Measurements from ENCODE around the gene RANGRF.

Gene RANGRF

DNA sequence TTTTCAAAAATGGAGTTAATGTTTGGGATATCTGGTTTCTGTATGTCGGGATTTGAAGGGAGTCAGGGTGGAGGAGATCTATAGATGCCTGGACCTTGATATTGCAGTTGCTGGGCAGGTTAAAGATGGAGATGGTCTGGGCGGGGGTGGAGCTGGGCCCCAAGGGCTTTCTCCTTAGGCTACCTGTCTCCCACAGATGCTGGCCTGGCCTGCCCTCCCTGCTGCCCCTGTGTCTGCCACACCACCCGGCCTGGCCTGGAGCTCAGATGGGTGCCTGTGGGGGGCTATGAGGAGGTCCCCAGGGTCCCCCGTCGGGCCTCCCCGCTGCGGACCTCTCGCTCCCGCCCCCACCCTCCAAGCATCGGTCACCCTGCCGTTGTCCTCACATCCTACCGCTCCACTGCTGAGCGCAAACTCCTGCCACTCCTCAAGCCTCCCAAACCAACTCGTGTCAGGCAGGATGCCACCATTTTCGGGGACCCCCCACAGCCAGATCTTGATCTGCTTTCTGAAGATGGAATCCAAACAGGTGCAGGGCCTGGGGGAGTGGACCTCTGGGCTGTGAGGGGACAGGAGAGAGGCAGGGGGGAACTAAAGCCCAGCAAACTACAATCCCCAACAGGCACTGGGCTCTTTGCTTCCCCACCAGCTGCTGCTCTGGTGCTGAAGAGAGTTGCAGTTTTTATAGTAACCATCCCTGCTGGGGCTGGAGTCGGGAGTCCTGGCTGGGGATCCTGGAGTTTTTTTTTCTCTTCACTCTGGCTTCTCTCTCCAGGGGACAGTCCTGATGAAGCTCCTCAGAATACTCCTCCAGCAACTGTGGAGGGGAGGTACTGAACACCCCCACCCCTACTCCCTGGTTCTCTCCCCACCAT lies 24.5 kb downstream of the RANGRF start:
- no peak for DNase-seq (ENCODE audit: low read depth in 3 of 3, low spot score in 1 of 3)

DNA sequence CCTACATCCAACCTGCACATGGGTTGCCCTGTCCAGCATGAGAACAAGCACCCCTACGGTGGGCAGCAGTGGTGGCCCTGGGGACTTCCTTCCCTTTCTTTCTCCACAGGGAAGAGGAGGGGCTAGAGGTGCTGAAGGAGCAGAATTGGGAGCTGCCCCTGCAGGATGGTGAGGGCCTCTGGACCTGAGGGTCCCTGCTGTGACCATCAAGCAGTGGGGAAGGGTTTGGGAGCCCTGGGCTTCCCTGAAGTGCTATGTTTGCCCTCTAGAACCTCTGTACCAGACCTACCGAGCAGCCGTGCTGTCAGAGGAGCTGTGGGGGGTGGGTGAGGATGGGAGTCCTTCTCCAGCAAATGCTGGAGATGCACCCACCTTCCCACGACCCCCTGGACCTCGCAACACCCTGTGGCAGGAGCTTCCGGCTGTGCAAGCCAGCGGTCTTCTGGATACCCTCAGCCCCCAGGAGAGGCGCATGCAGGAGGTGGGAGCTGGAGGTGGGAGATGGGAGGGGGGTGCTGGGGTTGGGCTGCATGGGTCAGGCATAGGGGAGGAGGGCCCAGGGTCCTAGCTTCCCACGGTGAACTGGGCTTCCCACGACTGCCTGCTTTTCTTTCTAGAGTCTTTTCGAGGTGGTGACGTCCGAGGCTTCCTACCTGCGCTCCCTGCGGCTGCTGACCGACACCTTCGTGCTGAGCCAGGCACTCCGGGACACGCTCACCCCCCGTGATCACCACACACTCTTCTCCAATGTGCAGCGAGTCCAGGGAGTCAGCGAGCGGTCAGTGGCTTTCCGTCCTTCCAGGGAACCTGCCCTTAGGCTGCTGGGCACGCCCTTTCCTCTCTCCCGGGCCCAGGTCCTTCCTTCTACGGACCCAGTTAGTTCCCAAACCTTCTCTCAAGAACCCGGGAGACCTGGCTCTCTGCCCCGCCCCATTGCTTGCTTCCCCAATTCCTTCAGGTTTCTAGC lies 26.6 kb downstream of the RANGRF start:
- DNase-seq (ENCODE audit: low read depth in 3 of 3, low spot score in 1 of 3), result no peak

DNA sequence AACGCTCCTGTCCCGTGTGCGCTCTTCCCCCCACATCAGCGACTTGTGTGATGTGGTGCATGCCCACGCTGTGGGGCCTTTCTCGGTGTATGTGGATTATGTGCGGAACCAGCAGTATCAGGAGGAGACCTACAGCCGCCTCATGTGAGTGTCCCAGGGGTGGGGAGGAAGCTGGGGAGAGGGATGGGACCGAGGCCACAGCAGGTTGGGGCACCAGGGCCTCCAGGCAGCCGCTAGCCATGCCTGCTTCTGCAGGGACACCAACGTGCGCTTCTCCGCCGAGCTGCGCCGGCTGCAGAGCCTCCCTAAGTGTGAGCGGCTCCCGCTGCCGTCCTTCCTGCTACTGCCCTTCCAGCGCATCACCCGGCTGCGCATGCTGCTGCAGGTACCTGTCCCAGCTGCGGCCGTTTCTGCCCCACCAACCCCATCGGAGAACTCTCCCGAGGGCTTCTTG lies 27.3 kb downstream of the RANGRF start:
- no peak for DNase-seq (ENCODE audit: low read depth in 3 of 3, low spot score in 1 of 3)

DNA sequence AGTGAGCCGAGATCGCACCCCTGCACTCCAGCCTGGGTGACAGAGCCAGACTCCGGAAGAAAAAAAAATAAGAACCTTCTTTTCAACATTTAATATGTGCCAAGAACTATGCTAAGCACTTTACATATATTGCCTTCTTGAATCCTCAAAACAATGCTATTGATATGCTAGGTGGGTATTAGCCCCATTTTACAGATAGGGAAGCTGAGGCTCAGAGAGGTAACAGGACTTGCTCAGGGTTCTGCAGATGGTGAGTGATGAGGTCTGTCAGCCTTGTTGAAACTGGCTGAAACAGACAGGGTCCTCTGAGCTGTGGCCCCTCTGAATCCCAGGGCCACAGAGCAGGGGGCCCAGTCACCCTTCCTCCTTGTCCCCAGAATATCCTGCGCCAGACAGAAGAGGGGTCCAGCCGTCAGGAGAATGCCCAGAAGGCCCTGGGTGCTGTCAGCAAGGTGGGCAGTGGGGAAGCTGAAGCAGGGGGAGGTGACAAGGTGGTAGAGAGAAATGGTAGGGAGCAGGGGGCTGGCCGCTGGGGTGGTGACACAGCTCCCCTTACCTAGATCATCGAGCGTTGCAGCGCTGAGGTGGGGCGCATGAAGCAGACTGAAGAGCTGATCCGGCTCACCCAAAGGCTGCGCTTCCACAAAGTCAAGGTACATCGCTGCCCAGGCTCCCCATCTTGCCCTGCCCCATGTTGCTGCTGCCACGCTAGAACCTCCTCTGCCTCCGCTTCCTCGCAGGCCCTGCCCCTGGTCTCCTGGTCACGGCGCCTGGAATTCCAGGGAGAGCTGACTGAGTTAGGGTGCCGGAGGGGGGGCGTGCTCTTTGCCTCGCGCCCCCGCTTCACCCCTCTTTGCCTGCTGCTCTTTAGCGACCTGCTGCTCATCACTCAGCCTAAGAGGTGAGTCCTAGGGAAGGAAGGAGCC lies 29.8 kb downstream of the RANGRF start:
- DNase-seq (ENCODE audit: low read depth in 3 of 3, low spot score in 1 of 3), result no peak

DNA sequence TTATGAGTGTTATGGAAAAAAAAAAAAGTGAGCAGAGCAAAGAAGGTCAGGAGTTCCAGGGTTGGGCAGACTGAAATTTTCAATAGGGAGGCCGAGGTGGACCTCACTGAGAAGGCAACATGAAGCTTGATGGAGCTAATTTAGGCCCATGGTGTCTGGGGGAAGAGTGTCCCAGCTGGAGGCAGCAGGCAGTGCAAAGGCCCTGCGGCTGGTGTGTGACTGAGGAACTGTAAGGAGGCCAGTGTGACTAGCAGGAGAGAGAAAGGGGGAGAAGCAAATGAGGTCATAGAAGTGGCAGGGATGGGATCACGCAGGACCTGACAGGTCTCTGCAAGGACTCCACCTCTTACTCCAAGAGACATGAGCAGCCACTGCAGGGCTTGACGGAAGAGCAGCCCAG lies 31.8 kb downstream of the RANGRF start:
- no peak for DNase-seq (ENCODE audit: low read depth in 3 of 3, low spot score in 1 of 3)

DNA sequence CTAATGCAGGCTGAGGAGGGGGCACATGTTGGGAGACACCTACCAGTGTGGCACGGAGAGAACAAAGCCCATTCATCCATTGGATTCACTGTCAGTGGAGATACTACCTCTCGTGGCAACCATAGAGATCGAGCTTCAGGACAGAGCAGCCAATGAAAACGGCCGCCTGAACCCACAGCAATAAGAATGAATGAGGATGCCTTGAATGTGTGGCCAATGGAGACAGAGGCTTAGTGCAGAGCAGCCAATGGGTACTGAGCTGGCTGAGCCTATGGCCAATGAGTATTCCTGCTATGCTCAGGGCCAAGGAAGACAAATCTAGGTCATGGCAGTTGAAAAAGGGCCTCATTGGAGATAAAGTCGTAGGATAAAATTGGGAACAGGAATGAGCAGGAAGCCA lies 32.5 kb downstream of the RANGRF start:
- DNase-seq (ENCODE audit: low read depth in 3 of 3, low spot score in 1 of 3), result no peak

DNA sequence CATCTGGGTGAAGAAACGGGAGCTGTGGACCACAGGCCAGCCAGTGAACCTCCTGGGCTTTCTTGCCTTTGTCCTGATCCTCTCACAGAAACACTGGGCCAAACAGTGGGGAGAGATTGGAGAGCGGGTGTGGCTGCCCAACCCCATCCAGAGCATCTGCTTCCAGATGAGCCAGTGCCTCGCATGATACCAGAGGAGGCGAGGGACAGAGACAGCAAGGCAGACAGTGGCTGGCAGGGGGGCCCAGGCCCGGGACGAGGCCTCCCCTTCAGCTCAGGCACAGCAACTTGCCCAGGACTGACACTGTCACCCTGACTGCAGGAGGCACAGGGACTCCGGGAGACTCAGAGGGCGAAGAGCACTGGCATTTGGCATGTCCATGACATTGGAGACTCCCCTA lies 33.6 kb downstream of the RANGRF start:
- no peak for DNase-seq (ENCODE audit: low read depth in 3 of 3, low spot score in 1 of 3)

DNA sequence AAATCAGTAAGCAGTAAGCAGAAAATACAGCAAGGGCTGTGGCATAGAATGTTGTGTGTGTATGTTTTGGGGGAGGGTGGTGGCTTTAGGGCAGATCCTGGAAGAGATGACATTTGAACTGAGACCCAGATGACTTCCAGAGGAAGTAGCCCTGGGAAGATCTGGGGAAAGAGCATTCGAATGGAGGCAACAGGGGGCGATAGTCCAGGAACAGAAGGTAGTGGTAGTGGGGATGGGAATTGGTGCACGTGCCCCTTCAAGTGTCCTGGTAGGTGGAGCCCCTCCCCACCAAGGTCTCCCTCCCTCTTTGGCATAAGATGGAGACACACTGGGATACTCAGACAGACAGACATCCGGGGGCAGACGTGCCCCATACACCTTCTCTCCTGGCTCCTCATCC lies 35.7 kb downstream of the RANGRF start:
- no peak for DNase-seq (ENCODE audit: low read depth in 3 of 3, low spot score in 1 of 3)

DNA sequence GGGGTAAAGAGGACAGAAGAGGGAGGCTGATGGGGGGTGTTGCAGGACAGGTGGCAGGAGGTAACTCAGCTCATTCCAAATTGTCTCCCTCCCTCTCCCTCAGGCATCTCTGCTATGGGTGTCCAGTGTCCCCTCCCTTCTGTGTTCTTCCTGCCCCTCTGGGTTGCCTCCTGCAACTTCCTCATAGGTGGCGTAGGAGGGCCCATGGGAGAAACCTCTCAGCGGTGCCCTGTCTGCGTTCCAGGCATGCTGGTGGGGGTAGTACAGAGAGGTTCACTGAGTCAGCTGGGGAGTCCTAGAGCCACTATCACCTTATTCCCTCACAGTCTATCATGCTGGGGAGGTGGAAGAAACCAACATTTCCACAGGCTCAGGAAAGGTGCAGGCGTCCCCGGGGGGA lies 36.5 kb downstream of the RANGRF start:
- no peak for DNase-seq (ENCODE audit: low read depth in 3 of 3, low spot score in 1 of 3)

DNA sequence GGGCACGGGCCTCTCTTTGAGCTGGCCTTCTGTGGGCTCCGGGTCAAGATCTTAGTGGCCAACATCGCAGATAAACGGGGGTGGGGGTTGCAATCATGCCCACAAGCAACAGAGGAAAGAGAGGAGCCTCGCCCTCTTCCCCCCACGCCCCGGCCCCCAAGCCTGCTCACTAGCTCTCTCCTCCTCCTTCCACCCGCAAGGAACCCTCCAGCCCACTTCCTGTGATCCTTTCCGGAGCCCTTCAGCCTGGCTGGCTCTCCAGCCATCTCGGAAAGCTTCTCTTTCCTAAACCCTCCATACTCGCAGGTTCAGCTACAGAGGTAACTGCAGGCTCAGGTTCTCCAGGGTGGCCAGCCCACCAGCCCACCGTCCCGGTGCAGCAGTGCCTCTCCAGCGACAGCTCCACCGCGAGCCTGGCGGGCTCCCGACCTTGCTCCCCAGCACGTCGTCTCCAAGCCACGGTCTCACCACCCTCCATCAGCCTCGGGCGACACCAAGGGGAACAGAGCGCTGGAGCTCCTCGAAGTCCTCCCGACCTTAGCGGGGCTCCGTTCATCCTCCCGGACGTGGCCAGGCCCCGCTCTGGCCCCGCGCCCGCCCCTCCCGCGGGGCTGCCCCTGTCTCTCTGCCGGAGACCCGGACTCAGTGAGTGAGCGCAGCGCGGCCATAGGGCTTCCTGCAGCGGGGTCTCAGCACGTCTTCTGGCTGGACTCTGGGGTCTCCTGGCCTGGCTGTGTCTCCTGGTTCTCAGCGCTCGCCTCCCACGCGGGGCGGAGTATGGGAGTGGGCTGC lies 38.2 kb downstream of the RANGRF start:
- peak in 1 of 3 donors; percentile 8 for DNase-seq (ENCODE audit: low read depth in 3 of 3, low spot score in 1 of 3)

DNA sequence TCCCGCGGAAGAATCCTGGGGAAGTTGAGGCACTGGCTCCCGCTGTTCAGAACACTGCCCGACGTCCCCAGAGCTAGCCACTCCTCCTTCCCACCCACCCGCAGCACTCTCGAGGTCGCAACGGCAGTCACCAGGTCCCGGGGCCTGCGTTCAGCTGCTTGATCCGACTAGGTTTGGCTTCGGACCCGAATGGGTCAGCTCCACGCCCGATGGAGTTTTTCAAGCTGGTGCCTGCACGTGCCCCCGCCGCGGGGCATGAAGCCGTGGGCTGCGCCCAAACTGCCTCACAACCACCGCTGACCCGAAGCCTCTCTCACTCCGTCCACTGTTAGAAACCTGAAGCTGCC lies 38.8 kb downstream of the RANGRF start:
- no peak for DNase-seq (ENCODE audit: low read depth in 3 of 3, low spot score in 1 of 3)

DNA sequence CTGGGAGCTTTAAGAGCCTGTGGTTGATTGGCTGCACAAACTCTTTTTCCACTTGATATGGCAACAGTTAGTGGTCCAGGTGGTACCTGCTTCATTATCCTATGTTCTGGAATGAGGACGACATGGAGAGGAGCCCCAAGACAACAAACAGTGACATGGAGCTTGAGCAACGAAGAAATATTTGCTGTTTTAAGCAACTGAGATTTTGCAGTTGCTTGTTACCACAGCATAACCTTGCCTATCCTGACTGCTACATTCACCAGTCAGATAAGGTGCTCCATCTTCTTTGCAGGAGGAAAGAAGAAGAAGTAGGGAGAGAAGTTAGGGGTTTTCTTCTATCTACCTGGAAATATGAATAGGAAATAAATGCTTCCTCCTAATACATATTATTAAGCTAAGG lies 43.7 kb downstream of the RANGRF start:
- DNase-seq (ENCODE audit: low read depth in 3 of 3, low spot score in 1 of 3), result no peak

DNA sequence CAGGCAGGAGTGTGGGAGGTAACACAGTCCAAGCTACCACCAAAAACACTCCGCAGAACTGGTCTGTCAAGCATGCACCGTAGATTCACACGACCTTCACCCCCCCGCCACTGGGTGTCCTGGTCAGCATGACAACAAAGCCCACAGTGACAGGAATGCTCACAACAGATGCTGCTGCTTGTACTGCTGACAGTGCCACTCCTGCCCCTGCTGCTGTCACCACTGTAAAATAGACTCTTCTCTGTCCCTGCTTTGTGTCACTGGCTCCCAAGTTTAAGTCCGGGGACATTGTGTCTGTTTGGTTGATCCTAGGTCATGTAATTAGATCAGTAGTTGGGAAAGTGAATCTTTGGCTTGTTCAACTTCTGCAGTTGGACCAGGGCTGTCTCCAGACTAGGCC lies 44.2 kb downstream of the RANGRF start:
- DNase-seq (ENCODE audit: low read depth in 3 of 3, low spot score in 1 of 3), result no peak

DNA sequence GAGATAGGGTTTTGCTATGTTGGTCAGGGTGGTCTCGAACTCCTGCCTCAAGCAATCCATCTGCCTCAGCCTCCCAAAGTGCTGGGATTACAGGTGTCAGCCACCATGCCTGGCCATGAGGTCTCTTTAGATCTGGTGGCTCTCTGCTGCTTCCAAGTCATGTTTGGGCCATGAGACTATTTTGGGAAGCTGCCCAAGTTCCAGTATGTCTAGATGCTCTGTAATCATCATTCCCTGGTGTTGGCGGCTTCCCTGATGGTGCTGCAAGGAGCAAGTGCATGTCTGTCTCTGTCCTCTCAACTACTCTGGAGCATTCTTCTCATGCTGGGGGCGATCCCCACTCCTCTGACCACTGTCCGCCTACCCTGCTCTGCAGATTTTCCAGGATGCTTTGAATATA lies 44.8 kb downstream of the RANGRF start:
- DNase-seq (ENCODE audit: low read depth in 3 of 3, low spot score in 1 of 3), result no peak

DNA sequence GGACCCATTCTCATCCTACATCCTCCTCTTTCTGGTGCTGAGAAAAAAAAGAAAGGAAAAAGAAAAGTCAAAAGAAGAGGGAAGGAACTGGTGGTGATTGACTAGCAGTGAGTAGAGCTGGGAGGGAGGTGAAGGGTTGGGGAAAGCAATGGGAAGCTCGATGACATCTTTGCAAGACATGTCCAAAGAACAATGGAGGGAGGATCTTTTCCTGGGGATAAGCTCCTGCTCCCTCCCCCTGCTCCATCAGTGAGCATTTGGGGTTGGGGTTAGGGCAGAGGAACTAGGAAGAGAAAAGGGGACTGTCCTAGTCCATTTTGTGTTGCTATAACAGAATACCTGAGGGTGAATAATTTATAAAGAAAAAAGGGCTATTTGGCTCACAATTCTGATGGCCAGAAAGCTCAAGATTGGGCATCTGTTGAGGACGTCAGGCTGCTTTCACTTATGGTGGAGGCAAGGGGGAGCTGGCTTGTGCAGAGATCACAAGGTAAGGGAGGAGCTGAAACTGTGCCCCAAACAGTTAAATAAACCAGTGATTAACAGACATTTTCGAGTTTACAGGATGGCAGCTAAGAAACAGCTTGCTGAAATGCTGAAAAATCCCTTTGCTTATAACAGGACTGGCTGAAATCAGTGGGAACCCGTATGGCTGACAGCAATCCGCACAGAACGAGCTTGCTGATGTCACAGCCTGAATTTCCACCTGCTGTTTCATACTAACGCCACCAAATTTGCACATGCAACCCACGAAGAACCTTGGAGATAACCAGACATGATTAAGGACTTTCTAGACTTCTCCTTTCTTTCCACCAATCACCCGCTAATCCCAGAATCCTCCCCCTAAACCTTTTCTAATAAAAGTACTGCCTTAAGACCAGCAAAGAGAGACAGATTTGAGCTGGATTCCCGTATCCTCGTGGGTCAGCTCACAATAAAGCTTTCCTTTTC lies 49.6 kb downstream of the RANGRF start:
- no peak for DNase-seq (ENCODE audit: low read depth in 3 of 3, low spot score in 1 of 3)

DNA sequence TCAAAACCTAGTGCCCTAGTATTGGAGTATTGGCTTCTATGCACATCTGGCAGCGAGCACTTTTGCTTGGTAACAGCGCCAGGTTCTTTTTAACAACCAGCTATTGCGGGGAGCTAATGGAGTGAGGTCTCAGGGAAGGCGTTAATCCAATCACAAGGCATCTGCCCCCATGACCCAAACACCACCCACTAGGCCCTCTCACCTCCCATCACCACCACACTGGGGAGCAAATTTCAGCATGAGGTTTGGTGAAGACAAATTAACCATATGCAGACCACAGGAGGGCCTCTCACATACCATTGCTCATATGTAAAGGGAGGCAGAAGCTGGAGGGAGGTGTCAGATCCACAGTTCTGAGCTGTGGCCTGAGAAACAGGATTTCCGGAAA lies 50.3 kb downstream of the RANGRF start:
- no peak for DNase-seq (ENCODE audit: low read depth in 3 of 3, low spot score in 1 of 3)

DNA sequence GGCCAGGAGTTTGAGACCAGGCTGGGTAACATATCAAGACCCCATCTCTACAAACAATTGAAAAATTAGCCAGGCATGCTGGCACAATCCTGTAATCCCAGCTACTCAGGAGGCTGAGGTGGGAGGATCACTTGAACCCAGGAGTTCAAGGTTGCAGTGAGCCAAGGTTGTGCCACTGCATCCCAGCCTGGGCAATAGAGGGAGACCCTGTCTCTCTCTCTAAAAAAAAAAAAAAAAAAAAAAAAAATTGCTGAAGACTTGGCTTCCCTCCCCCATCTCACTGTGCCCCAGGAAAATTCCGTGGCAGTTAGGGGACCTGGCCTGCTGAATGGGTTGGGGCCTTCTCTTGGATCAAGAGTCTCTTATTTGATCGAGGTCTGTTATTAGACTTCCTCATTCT lies 51.1 kb downstream of the RANGRF start, which contains the start of gene ODF4:
ODF4 (plus strand) TSS at position 301 of the 400 bp plus-strand sequence. CDS start 212 bp downstream, outside the sequence.
- DNase-seq (ENCODE audit: low read depth in 3 of 3, low spot score in 1 of 3), result no peak
